ENCODE data around the gene KLK14.

KLK14 gene

GRCh38 chr19:51031880-51032225 lies 50.8 kb downstream of the KLK14 start:
- no peak for DNase-seq

GRCh38 chr19:51031220-51031879 lies 51.3 kb downstream of the KLK14 start:
- no peak for DNase-seq

- no peak for DNase-seq
Measured at GRCh38 chr19:51030631-51031030, 52.1 kb downstream of the KLK14 start.

GRCh38 chr19:51029718-51030117 lies 53.0 kb downstream of the KLK14 start:
- no peak for DNase-seq
